ENCODE measurements around the gene TBXAS1.

DNA sequence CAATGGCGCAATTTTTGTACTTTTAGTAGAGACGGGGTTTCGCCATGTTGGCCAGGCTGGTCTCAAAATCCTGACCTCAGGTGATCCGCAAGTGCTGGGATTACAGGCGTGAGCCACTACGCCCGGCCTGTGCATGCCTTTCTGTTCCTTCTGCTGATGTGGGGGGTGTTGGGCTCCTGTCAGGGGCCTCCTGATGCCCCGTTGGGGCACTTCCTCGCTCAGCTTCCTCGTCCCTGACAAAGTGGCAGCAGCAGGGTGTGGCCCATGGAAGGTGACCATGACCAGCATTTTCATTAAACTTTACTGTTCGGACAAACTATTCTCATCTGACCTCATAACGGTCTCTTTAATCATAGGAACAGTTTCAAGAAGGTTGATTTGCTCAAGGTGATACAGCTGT, 69.4 kb downstream of the TBXAS1 start:
- no peak for TF ChIP-seq CTCF (IDR thresholded peaks at IDR 0.05)
- TF ChIP-seq EP300 (IDR thresholded peaks at IDR 0.05) = no peak

All from esophagus muscularis mucosa (tissue), 3 donors.